HG03457 (cell line): ENCODE data around the gene PPP2R5A.
"Not testable (repeated sequence)": the region's sequence is repeated elsewhere in the genome, so short reads cannot be mapped to it uniquely, and the experiment has no call there.

Source experiments
- ATAC-seq: cut with Tn5 transposase; IDR thresholded peaks from one replicate; pipeline ENCODE4 v1.9.1; 2021; ENCODE audit warnings: moderate number of reproducible peaks; ENCODE audit not compliant: unreplicated experiment

Gene PPP2R5A

GRCh38 chr1:212351588-212352362 lies 66.6 kb downstream of the PPP2R5A start:
- no peak for ATAC-seq

GRCh38 chr1:212353181-212353580 lies 68.0 kb downstream of the PPP2R5A start:
- ATAC-seq: no peak

- no peak for ATAC-seq
Observed at GRCh38 chr1:212354464-212354863, 69.3 kb downstream of the PPP2R5A start.

GRCh38 chr1:212355230-212355969 lies 70.2 kb downstream of the PPP2R5A start:
- ATAC-seq: no peak

DNA sequence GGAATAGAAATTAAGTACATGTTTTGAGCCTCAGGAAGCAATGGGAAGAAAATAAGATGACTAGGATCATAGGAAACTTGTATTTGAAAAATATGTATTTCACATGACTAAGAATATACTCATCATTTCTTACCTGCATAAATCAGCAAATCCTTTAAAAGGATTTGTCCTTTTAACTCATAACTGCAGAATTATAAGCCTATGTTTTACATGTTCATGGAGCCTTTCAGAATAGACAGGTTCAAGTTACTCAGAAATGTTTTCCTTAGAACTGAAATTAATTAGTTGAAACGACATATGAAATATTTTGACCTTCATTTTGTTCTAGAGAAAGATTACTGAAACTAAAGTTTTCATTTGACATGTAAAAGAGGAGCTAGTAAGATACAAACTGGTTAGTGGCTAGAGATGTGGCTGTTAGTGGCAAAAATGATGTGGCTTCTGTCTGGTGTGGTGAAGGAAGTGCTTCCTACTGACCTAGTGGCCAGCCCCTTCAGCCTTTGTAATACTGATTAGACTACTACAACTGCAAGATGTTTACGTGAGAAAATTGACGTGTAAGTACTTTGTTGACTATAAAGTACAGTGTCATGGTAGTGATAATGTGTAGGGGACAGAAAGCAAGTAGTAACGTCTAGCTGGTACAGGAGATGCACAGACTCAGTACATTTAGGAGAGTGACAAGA lies 74.7 kb downstream of the PPP2R5A start:
- no peak for ATAC-seq

- ATAC-seq: no peak
Observed at GRCh38 chr1:212364985-212365384, 79.8 kb downstream of the PPP2R5A start.

- ATAC-seq: no peak
Observed at GRCh38 chr1:212366901-212367300, 81.7 kb downstream of the PPP2R5A start.

DNA sequence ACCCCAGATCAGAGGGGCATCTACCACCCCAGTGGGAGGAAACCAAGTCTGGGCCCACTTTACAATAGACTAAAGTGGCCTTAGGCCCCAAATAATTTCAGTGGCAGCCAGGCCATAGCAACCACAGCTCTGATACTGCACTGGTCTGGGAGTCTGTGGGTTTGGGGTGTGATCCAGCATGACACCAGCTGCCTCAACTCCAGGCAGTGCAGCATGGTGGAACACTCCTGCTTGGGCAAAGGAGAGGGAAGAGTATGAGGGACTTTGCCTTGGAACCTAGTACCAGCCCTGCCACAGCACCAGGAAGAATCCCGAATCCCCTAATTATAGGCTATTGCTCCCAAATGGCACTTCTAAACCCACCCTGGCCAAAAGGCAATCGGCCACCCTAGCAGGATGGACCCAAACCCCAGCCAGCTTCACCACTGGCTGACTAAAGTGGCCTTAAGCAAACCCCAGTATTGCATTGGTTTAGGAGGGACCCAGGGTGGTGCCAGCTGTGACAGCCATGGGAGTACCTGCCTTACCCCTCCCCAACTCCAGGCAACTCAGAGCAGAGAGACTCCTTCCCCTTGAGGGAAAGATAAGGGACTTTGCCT lies 82.4 kb downstream of the PPP2R5A start:
- no peak for ATAC-seq

DNA sequence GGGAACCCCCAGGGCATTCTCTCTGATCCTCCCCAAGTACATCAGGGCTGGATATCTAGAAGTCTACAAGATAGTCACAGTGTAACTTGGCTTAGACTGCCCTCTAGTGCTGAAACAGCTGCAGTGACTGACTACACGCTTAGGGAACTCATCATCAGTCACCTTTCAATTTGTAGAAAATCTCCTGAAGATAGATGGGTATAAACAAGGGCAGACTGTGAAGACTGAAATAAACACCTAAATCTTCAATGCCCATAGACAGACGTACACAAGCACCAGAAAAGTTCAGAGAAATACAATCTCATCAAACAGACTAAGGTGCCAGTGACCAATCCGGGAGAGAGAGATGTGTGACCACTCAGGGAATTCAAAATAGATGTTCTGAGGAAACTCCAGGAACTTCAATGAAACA lies 82.9 kb downstream of the PPP2R5A start:
- ATAC-seq: peak; percentile 63

- no peak for ATAC-seq
Observed at GRCh38 chr1:212375986-212376385, 90.8 kb downstream of the PPP2R5A start.

DNA sequence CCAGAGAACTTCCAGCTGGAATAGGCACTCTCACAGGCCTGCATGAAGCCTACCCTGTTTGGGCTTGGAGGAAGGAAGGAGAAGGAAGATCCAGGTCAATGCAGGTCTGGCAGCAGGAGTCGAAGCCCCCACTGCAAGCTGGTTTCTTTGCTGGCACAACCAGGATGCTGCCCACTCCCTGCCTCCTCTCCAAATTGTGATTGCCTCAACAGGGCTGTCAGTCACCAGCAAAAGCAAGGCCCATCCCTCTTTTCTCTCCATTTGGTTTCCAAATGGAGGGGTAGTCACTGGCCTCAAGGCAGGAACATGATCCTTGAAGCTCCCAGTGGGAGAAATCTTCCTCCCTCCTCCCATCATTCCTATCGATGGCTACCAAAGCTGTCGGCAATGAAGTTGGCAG lies 92.4 kb downstream of the PPP2R5A start:
- no peak for ATAC-seq

DNA sequence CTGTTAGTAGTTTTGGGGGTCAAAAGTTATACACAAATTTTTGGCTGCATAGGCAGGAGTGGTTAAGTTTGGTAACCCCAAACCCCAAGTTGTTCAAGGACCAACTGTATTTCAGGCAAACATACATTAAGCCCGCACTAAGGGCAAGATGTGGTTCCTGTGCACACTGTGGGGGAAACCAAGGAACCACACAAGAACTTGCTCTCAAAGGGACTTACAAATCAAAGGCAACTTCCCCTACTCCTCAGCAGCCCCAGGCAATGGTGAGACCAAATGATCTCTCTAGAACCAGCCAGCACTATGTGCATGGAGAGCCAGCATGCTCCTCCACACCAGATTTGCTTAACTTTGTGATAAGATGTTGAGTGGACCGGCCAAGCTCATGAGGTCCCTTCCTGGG lies 94.2 kb downstream of the PPP2R5A start:
- no peak for ATAC-seq

DNA sequence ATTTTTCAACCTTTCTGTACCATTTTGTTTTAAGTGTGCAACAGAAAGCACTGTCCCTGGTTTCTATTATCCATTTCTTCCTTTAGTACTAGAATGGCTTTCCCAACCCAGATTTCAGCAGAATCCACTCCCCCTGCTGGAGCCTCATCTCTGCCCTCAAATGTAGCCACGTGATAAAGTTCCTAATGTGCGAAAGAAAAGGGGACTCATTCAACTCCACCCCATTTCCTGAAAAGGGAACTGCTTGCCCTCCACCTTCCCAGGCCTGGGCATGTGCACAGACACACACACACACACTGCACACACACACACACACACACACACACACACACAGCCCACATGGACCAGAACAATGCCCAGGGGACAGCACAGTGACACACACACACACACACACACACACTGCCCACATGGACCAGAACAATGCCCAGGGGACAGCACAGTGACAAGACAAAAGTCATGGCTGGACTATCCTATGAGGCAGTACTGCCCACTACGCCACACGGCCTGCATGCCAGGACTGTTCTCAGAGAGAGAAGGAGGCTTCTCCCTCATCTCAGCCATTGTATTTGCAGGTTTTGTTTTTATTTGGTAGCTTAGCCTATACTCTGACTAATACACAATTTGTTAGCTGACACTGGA lies 96.3 kb downstream of the PPP2R5A start:
- ATAC-seq: no peak

- no peak for ATAC-seq
Observed at GRCh38 chr1:212386029-212386428, 100.8 kb downstream of the PPP2R5A start.

- no peak for ATAC-seq
Observed at GRCh38 chr1:212388985-212389716, 103.9 kb downstream of the PPP2R5A start.

- ATAC-seq: not testable (repeated sequence)
Observed at GRCh38 chr1:212395678-212396437, 110.6 kb downstream of the PPP2R5A start.

DNA sequence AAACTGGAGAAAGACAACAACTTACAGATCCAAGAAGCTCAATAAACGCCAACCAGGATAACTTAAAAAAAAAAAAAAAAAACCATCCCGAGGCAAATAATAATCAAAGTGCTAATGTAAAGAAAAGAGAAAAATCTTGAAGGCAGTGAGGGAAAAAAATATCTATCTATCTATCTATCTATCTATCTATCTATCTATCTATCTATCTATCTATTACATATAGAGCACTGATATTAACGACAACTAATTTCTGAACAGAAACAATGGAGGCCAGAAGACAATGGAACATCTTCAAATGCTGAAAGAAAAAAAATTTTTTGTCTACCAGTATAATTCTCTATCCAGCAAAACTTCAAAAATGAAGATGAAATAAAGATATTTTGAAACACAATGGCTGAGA lies 111.4 kb downstream of the PPP2R5A start:
- no peak for ATAC-seq

GRCh38 chr1:212397171-212397570 lies 112.0 kb downstream of the PPP2R5A start:
- no peak for ATAC-seq

DNA sequence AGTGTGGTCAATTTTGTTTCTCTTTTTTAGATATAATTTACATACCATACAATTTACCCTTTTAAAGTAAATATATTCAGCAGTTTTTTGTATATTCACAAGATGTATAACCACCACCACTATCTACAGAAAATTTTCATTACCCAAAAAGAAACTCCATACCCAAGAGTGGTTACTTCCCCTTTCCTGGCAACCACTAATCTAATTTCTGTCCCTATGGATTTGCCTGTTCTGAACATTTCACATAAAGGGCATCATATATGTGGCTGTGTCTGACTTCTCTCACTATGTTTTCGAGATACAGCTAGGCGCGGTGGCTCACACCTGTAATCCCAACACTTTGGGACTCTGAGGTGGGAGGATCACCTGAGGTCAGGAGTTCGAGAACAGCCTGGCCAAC lies 115.8 kb downstream of the PPP2R5A start:
- no peak for ATAC-seq
